ENCODE results near the gene MAP3K6. TPM values are rescaled to one million over a fixed set of nuclear protein-coding genes. Genes with fewer than 3 reads are reported as not detected.

Gene MAP3K6
- total RNA-seq, 4 donors from 2014 or later = 26.4 to 129 (median 35.1) TPM

DNA sequence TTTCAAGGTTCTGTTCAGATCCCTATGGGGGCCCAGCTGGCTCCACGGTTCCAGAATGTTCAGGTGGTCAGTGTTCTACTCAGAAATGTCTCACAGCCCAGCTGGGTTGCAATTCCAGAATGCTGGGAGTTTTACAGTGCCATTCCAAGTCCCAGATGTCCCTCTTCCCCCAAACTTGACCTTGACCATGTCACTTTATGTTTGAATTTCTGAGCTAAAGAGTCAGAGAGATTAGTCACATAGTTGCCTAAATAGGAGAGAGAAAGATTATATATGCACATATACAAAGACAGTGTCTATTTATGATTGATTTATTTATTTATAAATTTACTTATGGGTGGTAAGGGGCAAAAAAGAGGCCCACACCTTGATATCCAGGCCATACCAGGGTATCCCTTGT lies 28.2 kb upstream of the MAP3K6 start:
- TF ChIP-seq, protein P1, sequence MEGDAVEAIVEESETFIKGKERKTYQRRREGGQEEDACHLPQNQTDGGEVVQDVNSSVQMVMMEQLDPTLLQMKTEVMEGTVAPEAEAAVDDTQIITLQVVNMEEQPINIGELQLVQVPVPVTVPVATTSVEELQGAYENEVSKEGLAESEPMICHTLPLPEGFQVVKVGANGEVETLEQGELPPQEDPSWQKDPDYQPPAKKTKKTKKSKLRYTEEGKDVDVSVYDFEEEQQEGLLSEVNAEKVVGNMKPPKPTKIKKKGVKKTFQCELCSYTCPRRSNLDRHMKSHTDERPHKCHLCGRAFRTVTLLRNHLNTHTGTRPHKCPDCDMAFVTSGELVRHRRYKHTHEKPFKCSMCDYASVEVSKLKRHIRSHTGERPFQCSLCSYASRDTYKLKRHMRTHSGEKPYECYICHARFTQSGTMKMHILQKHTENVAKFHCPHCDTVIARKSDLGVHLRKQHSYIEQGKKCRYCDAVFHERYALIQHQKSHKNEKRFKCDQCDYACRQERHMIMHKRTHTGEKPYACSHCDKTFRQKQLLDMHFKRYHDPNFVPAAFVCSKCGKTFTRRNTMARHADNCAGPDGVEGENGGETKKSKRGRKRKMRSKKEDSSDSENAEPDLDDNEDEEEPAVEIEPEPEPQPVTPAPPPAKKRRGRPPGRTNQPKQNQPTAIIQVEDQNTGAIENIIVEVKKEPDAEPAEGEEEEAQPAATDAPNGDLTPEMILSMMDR (IDR thresholded peaks at IDR 0.05; ENCODE audit: low read depth) = no peak

DNA sequence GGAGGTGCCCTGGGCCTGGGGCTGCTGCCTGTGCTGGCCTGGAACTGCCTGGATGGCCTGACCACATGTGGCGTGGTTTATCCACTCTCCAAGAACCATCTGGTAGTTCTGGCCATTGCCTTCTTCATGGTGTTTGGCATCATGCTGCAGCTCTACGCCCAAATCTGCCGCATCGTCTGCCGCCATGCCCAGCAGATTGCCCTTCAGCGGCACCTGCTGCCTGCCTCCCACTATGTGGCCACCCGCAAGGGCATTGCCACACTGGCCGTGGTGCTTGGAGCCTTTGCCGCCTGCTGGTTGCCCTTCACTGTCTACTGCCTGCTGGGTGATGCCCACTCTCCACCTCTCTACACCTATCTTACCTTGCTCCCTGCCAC lies 27.5 kb upstream of the MAP3K6 start:
- TF ChIP-seq, protein P1 (IDR thresholded peaks at IDR 0.05; ENCODE audit: low read depth) = no peak

DNA sequence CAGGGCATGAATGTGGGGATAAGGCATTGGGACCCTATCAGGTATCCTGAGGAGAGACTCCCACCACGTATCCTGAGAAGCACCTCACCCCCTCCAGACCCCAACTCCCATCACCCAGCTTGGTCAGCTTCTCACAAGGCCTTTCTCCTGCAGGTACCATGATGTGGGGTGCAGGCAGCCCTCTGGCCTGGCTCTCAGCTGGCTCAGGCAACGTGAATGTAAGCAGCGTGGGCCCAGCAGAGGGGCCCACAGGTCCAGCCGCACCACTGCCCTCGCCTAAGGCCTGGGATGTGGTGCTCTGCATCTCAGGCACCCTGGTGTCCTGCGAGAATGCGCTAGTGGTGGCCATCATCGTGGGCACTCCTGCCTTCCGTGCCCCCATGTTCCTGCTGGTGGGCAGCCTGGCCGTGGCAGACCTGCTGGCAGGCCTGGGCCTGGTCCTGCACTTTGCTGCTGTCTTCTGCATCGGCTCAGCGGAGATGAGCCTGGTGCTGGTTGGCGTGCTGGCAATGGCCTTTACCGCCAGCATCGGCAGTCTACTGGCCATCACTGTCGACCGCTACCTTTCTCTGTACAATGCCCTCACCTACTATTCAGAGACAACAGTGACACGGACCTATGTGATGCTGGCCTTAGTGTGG lies 27.0 kb upstream of the MAP3K6 start:
- TF ChIP-seq, protein P1 (IDR thresholded peaks at IDR 0.05; ENCODE audit: low read depth) = no peak

DNA sequence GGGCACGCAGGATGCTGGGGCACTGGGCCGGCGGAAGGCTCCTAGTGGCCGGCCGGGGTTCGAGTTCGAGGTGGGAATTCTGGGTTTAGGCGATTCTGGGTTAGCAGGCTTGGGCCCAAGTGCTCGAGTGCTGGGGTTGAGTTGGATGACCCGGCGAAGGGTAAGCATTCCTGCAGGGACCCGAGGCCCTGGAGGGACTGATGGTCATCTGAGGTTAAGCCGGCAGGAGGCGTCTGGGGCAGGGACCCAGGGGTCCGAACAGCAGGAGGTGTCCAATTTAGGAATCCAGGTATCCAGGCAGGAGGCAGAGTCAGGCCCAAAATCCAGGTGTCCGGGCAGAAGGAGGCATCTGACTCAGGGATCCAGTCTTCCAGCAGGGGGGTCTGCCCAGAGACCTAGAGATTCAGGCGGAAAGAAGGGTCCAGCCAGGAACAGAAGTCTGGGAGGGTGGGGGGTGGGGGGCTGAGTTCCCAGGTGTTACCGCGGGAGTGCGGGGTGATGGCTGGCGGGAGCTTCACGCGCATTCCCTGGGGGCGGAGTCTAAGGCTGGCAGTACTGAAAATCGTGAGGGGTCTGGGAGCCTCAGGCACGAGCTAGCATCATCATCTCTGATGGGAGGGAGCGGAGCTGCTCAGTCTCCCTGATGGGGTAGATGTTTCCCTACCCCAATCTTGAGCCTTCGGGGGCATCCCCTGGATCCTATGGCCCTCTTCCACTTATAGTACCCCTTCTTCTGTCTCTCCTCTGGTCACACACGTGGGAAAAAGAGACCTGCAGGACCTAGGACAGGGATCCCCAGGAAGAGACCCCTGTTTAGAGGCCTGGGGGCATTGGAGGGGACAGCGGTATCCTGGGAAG lies 26.2 kb upstream of the MAP3K6 start:
- TF ChIP-seq, protein P1 (IDR thresholded peaks at IDR 0.05; ENCODE audit: low read depth) = no peak

- TF ChIP-seq, protein P1 (IDR thresholded peaks at IDR 0.05; ENCODE audit: low read depth) = no peak
These were observed 25.5 kb upstream of the MAP3K6 start, which contains the start of gene GPR3 for GRCh38 chr1:27392096-27392777. Gene GPR3, plus strand, starts transcription at chr1:27392622. Its CDS starts 1,177 bp downstream, at chr1:27393799.

GRCh38 chr1:27391511-27392095 lies 24.8 kb upstream of the MAP3K6 start:
- TF ChIP-seq, protein P1 (IDR thresholded peaks at IDR 0.05; ENCODE audit: low read depth) = no peak
